Measurements from ENCODE around the gene CXorf65.

The CXorf65 gene

GRCh38 chrX:71105628-71106027 is 912 bp downstream of the CXorf65 start:
- DNase-seq = peak in 1 of 2 donors; percentile 45

- DNase-seq = peak; percentile 55 to 73
These were observed 3.2 kb downstream of the CXorf65 start for GRCh38 chrX:71103110-71103983.

GRCh38 chrX:71102292-71102691 is 4.2 kb downstream of the CXorf65 start:
- DNase-seq = no peak

- DNase-seq = no peak
These were observed 5.7 kb downstream of the CXorf65 start for GRCh38 chrX:71100581-71101505.

GRCh38 chrX:71099736-71100135 is 6.8 kb downstream of the CXorf65 start:
- no peak for DNase-seq

- no peak for DNase-seq
These were observed 7.5 kb downstream of the CXorf65 start for GRCh38 chrX:71098951-71099506.

GRCh38 chrX:71098302-71098701 is 8.2 kb downstream of the CXorf65 start:
- DNase-seq = peak; percentile 83 to 84

- DNase-seq = no peak
These were observed 9.8 kb downstream of the CXorf65 start for GRCh38 chrX:71096760-71097032.

GRCh38 chrX:71095981-71096759 is 10.4 kb downstream of the CXorf65 start:
- DNase-seq = peak in 1 of 2 donors; percentile 81

GRCh38 chrX:71095555-71095980 is 11.0 kb downstream of the CXorf65 start, which contains the start of gene FOXO4:
FOXO4 (plus strand) TSS chrX:71095851; CDS start chrX:71096529, 678 bp downstream.
- DNase-seq = peak; percentile 92 to 93

GRCh38 chrX:71095033-71095432 is 11.5 kb downstream of the CXorf65 start:
- no peak for DNase-seq

GRCh38 chrX:71091263-71091662 is 15.3 kb downstream of the CXorf65 start:
- DNase-seq = no peak

- no peak for DNase-seq
These were observed 20.6 kb downstream of the CXorf65 start for GRCh38 chrX:71085900-71086299.

- DNase-seq = no peak
These were observed 23.7 kb downstream of the CXorf65 start for GRCh38 chrX:71082822-71083221.

GRCh38 chrX:71082124-71082647 is 24.4 kb downstream of the CXorf65 start:
- DNase-seq = no peak

GRCh38 chrX:71081330-71082123 is 25.0 kb downstream of the CXorf65 start:
- no peak for DNase-seq

GRCh38 chrX:71070531-71070930 is 36.0 kb downstream of the CXorf65 start:
- no peak for DNase-seq

- peak; percentile 92 to 95 for DNase-seq
These were observed 38.3 kb downstream of the CXorf65 start, which contains the start of gene SNX12 for GRCh38 chrX:71068044-71068918. SNX12 (minus strand) TSS chrX:71068334; CDS start chrX:71068306, 28 bp downstream.

GRCh38 chrX:71067712-71068043 is 38.9 kb downstream of the CXorf65 start:
- no peak for DNase-seq

GRCh38 chrX:71067089-71067488 is 39.5 kb downstream of the CXorf65 start:
- no peak for DNase-seq

Data from CD4-positive, alpha-beta T cell treated with Interferon alpha-2 for 1 hour (primary cell).